GM12878 (cell line): ENCODE results near the gene PHLPP1. TPM values are rescaled to one million over a fixed set of nuclear protein-coding genes. Genes with fewer than 3 reads are reported as not detected.

Source experiments
- ATAC-seq: fragments of 200-7000 bp; cut with Tn5 transposase; 3 replicates; pipeline ENCODE4 v1.9.1; 2020; ENCODE audit warnings: mild to moderate bottlenecking, moderate library complexity
- BruUV-seq: library from RNA; stranded (reverse); fragments of 400-500 nt; replicated peaks from 2 replicates; lab custom pipeline; 2021; lab: Mats Ljungman, UMichigan
- CTCF ChIA-PET: fragments of 300-600 bp; sonication (Branson Sonifier 250); formaldehyde crosslinking; extraction: SDS; loops from one replicate; lab custom pipeline; 2021; ENCODE audit warnings: inconsistent platforms; lab: Yijun Ruan, JAX
- POLR2A ChIA-PET: fragments of 350-600 bp; formaldehyde crosslinking; extraction: SDS; loops from one replicate; lab custom pipeline; 2021; ENCODE audit warnings: inconsistent platforms; lab: Charles Lee
- RAD21 ChIA-PET: fragments of 300-600 bp; sonication (Branson Sonifier 250); formaldehyde crosslinking; loops from one replicate; lab custom pipeline; 2023; ENCODE audit warnings: antibody characterized with exemption; ENCODE audit not compliant: unreplicated experiment; lab: Charles Lee
- SMC1A ChIA-PET: fragments of 300-600 bp; sonication (Branson Sonifier 250); formaldehyde crosslinking; loops from one replicate; lab custom pipeline; 2023; ENCODE audit not compliant: unreplicated experiment, uncharacterized antibody; lab: Charles Lee
- DNase-seq: peaks from one replicate; pipeline ENCODE4 v3.0.0-alpha.2; 2011; ENCODE audit warnings: low read depth, low spot score
- FAIRE-seq: peaks from 3 replicates; lab custom pipeline; 2011; peaks lifted over from hg19 to GRCh38; lab: Jason Lieb, UNC
- H2AFZ ChIP-seq: 2 replicates; pipeline ENCODE4 v1.6.0; 2011; ENCODE audit warnings: low read depth, low read length, control low read depth; ENCODE audit not compliant: control insufficient read depth
- H3K27ac ChIP-seq: 2 replicates; pipeline ENCODE4 v1.5.1; 2011; ENCODE audit warnings: control low read depth; ENCODE audit not compliant: control insufficient read depth, insufficient read depth
- H3K27me3 ChIP-seq, 2 experiments: replicated peaks in 1 of 2; 2 replicates each; pipeline versions ENCODE4 v1.6.0 to v1.6.1; 2011; ENCODE audit warnings: low read length in 1 of 2; ENCODE audit not compliant: control insufficient read depth in 2 of 2, insufficient read depth in 2 of 2
- H3K36me3 ChIP-seq, 2 experiments: 2 replicates each; pipeline ENCODE4 v1.5.1; 2011; ENCODE audit warnings: low read length in 1 of 2; ENCODE audit not compliant: control insufficient read depth in 2 of 2, insufficient read depth in 2 of 2
- H3K4me1 ChIP-seq: 2 replicates; pipeline ENCODE4 v1.6.1; 2011; ENCODE audit warnings: mild to moderate bottlenecking, low read length, moderate library complexity, mixed read lengths; ENCODE audit not compliant: control insufficient read depth, insufficient read depth
- H3K4me2 ChIP-seq: 2 replicates; pipeline ENCODE4 v1.6.0; 2011; ENCODE audit warnings: control low read depth; ENCODE audit not compliant: control insufficient read depth, insufficient read depth
- H3K4me3 ChIP-seq: fragments of 200-600 bp; sonication (generic); 2 replicates; pipeline ENCODE4 v1.5.1; 2016
- H3K79me2 ChIP-seq: 2 replicates; pipeline ENCODE4 v1.6.0; 2011; ENCODE audit warnings: low read length; ENCODE audit not compliant: control insufficient read depth, insufficient read depth
- H3K9ac ChIP-seq: 2 replicates; pipeline ENCODE4 v1.8.0; 2011; ENCODE audit warnings: low read length, control low read depth, mixed read lengths; ENCODE audit not compliant: control insufficient read depth, insufficient read depth
- H3K9me3 ChIP-seq: replicated peaks from 3 replicates; pipeline ENCODE4 v1.5.1; 2011; ENCODE audit warnings: mild to moderate bottlenecking, low read length; ENCODE audit not compliant: control insufficient read depth, insufficient read depth
- H4K20me1 ChIP-seq: 2 replicates; pipeline ENCODE4 v1.6.0; 2011; ENCODE audit not compliant: control insufficient read depth, insufficient read depth
- CREB1 ChIP-seq: IDR thresholded peaks from 2 replicates; pipeline ENCODE4 v1.6.1; 2012; ENCODE audit warnings: low read depth, mild to moderate bottlenecking, inconsistent platforms
- MYB ChIP-seq: fragments of 150-350 bp; IDR thresholded peaks from 2 replicates; pipeline ENCODE4 v1.6.1; 2014; ENCODE audit warnings: mild to moderate bottlenecking, low read depth, low read length, borderline replicate concordance
- SP1 ChIP-seq: IDR thresholded peaks from one replicate; pipeline ENCODE4 v1.6.1; 2011; ENCODE audit warnings: low read depth, low read length
- SPI1 ChIP-seq: IDR thresholded peaks from 2 replicates; pipeline ENCODE4 v1.6.1; 2011; ENCODE audit warnings: low read depth, mild to moderate bottlenecking, low read length, moderate library complexity, borderline replicate concordance; ENCODE audit not compliant: insufficient read depth
- STAT3 ChIP-seq: IDR thresholded peaks from 2 replicates; pipeline ENCODE4 v1.6.1; 2011; ENCODE audit warnings: low read depth, low read length, improper control_type of control experiment
- ZNF24 ChIP-seq: fragments of 450-650 bp; IDR thresholded peaks from 2 replicates; pipeline ENCODE4 v1.6.1; 2017; ENCODE audit warnings: antibody characterized with exemption, mild to moderate bottlenecking
- WGBS: methylation state at CpG from one replicate; pipeline ENCODE4 v1.1.6; 2016; ENCODE audit warnings: low lambda C conversion rate; ENCODE audit not compliant: insufficient replicate concordance, insufficient coverage; ENCODE audit errors: missing lambda C conversion rate; 5-methylcytosine and 5-hydroxymethylcytosine counted together
- in situ Hi-C: fragments of 300-500 bp; cut with MboI; formaldehyde crosslinking; loops from 9 replicates; pipeline ENCODE4 v1.14.3; 2018; ENCODE audit warnings: mixed read lengths
- intact Hi-C: fragments of 100-400 bp; cut with micrococcal nuclease; formaldehyde crosslinking; loops from one replicate; pipeline ENCODE4 v1.14.2; 2022; ENCODE audit not compliant: unreplicated experiment
- polyA plus RNA-seq, 11 experiments: library from polyadenylated mRNA; depleted of rRNA in 4 of 11; unstranded in 6 of 11; stranded (reverse) in 5 of 11; fragments of >200 nt; fragmentation: Nextera tagmentation in 4 of 11; fragmentation: Illumina TruSeq in 1 of 11; extraction: Ambion mirVana in 4 of 11; extraction: Trizol in 1 of 11; gene quantifications; 1 replicate in 1 of 11; 2 replicates in 10 of 11; pipeline versions ENCODE4 v1.2.1 to v1.2.3, GENCODE V29; 2011 to 2016; ENCODE audit warnings: inconsistent platforms in 2 of 11, missing spikeins in 2 of 11, low read depth in 1 of 11
- total RNA-seq, 4 experiments: library from RNA; depleted of rRNA in 3 of 4; stranded (reverse); fragments of >200 nt in 3 of 4; fragmentation: Illumina TruSeq in 1 of 4; extraction: Trizol in 1 of 4; gene quantifications; 2 replicates each; pipeline versions ENCODE4 v1.2.1 to v1.2.3, GENCODE V29; 2013 to 2021
- TF ChIP-seq, protein P1 (sequence below): fragments of 450-650 bp; IDR thresholded peaks from 2 replicates; pipeline ENCODE4 v1.6.1; 2016; ENCODE audit warnings: mild to moderate bottlenecking, moderate library complexity, borderline replicate concordance
- TF ChIP-seq, protein P2 (sequence below): IDR thresholded peaks from 2 replicates; pipeline ENCODE4 v1.6.1; 2011; ENCODE audit warnings: low read depth, low read length, improper control_type of control experiment, borderline replicate concordance

PHLPP1 gene
- total and polyA plus RNA-seq, 10 of the 15 experiments (the other 5 are each of a cell fraction or from before 2014, with no cell fraction given), result 0.42 to 7.0 (median 1.9) TPM

GRCh38 chr18:62867534-62867933 is 152.2 kb downstream of the PHLPP1 start:
- Histone ChIP-seq H3K9ac (no peak overlapping the region), H3K79me2 (no peaks in the 10 kb centered on the region), H3K27ac (no peak overlapping the region), H3K4me1 (no peaks in the 10 kb centered on the region), H3K36me3 (no peaks in the 10 kb centered on the region; a peak in 1 of 4 replicates), H3K9me3 (no peaks in the 10 kb centered on the region), H3K4me3 (no peak overlapping the region), H3K27me3 (no peaks in the 10 kb centered on the region), H2AFZ (no peak overlapping the region), H3K4me2 (no peak overlapping the region), H4K20me1 (no peaks in the 10 kb centered on the region)
- WGBS, result 91% methylated on average over 8 of the region's 8 CpGs
- ChIA-PET POLR2A (interaction anchor here (0.7 kb wide), 1 partner anchor 11 kb away, joined by 5 read pairs; no protein-coding TSS in a partner anchor), CTCF (no interaction called here), SMC1A (interaction anchor here (0.7 to 1.2 kb wide), 3 partner anchors 10 to 75 kb away, joined by 3 to 4 read pairs (median 4); no protein-coding TSS in a partner anchor), RAD21 (interaction anchor here (0.9 kb wide), 1 partner anchor 153 kb away, joined by 3 read pairs; the partner anchor contains the start of gene PHLPP1)
- in situ Hi-C loops, result no loop called here
- TF ChIP-seq STAT3 (no peak), MYB (no peak), SPI1 (no peak), ZNF24 (no peak), SP1 (no peak), CREB1 (no peak)
- TF ChIP-seq, protein P1, sequence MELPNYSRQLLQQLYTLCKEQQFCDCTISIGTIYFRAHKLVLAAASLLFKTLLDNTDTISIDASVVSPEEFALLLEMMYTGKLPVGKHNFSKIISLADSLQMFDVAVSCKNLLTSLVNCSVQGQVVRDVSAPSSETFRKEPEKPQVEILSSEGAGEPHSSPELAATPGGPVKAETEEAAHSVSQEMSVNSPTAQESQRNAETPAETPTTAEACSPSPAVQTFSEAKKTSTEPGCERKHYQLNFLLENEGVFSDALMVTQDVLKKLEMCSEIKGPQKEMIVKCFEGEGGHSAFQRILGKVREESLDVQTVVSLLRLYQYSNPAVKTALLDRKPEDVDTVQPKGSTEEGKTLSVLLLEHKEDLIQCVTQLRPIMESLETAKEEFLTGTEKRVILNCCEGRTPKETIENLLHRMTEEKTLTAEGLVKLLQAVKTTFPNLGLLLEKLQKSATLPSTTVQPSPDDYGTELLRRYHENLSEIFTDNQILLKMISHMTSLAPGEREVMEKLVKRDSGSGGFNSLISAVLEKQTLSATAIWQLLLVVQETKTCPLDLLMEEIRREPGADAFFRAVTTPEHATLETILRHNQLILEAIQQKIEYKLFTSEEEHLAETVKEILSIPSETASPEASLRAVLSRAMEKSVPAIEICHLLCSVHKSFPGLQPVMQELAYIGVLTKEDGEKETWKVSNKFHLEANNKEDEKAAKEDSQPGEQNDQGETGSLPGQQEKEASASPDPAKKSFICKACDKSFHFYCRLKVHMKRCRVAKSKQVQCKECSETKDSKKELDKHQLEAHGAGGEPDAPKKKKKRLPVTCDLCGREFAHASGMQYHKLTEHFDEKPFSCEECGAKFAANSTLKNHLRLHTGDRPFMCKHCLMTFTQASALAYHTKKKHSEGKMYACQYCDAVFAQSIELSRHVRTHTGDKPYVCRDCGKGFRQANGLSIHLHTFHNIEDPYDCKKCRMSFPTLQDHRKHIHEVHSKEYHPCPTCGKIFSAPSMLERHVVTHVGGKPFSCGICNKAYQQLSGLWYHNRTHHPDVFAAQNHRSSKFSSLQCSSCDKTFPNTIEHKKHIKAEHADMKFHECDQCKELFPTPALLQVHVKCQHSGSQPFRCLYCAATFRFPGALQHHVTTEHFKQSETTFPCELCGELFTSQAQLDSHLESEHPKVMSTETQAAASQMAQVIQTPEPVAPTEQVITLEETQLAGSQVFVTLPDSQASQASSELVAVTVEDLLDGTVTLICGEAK, result no peak
- TF ChIP-seq, protein P2, sequence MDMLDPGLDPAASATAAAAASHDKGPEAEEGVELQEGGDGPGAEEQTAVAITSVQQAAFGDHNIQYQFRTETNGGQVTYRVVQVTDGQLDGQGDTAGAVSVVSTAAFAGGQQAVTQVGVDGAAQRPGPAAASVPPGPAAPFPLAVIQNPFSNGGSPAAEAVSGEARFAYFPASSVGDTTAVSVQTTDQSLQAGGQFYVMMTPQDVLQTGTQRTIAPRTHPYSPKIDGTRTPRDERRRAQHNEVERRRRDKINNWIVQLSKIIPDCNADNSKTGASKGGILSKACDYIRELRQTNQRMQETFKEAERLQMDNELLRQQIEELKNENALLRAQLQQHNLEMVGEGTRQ, result no peak
- intact Hi-C loops, result no loop called here
- ATAC-seq (no peak), FAIRE-seq (no peak), DNase-seq (no peak)
- BruUV-seq, result no TSS peak
